ENCODE results near the gene COL25A1. TPM values are rescaled to one million over a fixed set of nuclear protein-coding genes. Genes with fewer than 3 reads are reported as not detected.
"Not testable (repeated sequence)": the region's sequence is repeated elsewhere in the genome, so short reads cannot be mapped to it uniquely, and the experiment has no call there.

The COL25A1 gene
- total RNA-seq, 1 donor from 2014 or later: 10.4 TPM

GRCh38 chr4:108991551-108992328, 310.7 kb downstream of the COL25A1 start:
- FAIRE-seq (peak; percentile 71), DNase-seq (ENCODE audit: low read depth) (peak; percentile 83)
- TF ChIP-seq, protein P1, sequence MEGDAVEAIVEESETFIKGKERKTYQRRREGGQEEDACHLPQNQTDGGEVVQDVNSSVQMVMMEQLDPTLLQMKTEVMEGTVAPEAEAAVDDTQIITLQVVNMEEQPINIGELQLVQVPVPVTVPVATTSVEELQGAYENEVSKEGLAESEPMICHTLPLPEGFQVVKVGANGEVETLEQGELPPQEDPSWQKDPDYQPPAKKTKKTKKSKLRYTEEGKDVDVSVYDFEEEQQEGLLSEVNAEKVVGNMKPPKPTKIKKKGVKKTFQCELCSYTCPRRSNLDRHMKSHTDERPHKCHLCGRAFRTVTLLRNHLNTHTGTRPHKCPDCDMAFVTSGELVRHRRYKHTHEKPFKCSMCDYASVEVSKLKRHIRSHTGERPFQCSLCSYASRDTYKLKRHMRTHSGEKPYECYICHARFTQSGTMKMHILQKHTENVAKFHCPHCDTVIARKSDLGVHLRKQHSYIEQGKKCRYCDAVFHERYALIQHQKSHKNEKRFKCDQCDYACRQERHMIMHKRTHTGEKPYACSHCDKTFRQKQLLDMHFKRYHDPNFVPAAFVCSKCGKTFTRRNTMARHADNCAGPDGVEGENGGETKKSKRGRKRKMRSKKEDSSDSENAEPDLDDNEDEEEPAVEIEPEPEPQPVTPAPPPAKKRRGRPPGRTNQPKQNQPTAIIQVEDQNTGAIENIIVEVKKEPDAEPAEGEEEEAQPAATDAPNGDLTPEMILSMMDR (IDR thresholded peaks at IDR 0.05; ENCODE audit: insufficient read depth, low read depth, low read length): no peak
- TF ChIP-seq EZH2 (IDR thresholded peaks at IDR 0.05; ENCODE audit: insufficient read depth, low read length): no peak
- H3K4me1 ChIP-seq (ENCODE audit: insufficient read depth, low read length): peaks cover 8% of the 10 kb centered on the region
- Mint-ChIP-seq H3K9me3 (ENCODE audit: unreplicated experiment) (peaks cover 2% of the 10 kb centered on the region), H3K4me3 (ENCODE audit: unreplicated experiment) (no peak overlapping the region), H3K4me1 (ENCODE audit: low read depth, unreplicated experiment) (peaks cover 14% of the 10 kb centered on the region), H3K27me3 (ENCODE audit: low read depth, unreplicated experiment) (no peaks in the 10 kb centered on the region), H3K36me3 (ENCODE audit: low read depth, unreplicated experiment) (no peaks in the 10 kb centered on the region), H3K27ac (ENCODE audit: unreplicated experiment) (peak overlapping the region; percentile 84)
- H3K79me2 ChIP-seq (ENCODE audit: insufficient read depth, low read length): no peaks in the 10 kb centered on the region
- H2AFZ ChIP-seq (ENCODE audit: low read depth, low read length): no peak overlapping the region
- no peaks in the 10 kb centered on the region for H3K36me3 ChIP-seq (ENCODE audit: insufficient read depth, low read length)
- H3K27ac ChIP-seq (ENCODE audit: low read depth, low read length): peak overlapping the region; percentile 7
- no peaks in the 10 kb centered on the region for H3K9me3 ChIP-seq (ENCODE audit: insufficient read depth, low read depth, low read length)
- peak overlapping the region; percentile 39 for H3K4me2 ChIP-seq (ENCODE audit: low read length)
- H3K27me3 ChIP-seq (ENCODE audit: insufficient read depth, low read length): no peaks in the 10 kb centered on the region
- no peak overlapping the region for H3K4me3 ChIP-seq (ENCODE audit: insufficient read depth, low read depth, low read length)
- no peak overlapping the region for H3K9ac ChIP-seq (ENCODE audit: low read length)
- H4K20me1 ChIP-seq (ENCODE audit: insufficient read depth, low read length): no peaks in the 10 kb centered on the region

DNA sequence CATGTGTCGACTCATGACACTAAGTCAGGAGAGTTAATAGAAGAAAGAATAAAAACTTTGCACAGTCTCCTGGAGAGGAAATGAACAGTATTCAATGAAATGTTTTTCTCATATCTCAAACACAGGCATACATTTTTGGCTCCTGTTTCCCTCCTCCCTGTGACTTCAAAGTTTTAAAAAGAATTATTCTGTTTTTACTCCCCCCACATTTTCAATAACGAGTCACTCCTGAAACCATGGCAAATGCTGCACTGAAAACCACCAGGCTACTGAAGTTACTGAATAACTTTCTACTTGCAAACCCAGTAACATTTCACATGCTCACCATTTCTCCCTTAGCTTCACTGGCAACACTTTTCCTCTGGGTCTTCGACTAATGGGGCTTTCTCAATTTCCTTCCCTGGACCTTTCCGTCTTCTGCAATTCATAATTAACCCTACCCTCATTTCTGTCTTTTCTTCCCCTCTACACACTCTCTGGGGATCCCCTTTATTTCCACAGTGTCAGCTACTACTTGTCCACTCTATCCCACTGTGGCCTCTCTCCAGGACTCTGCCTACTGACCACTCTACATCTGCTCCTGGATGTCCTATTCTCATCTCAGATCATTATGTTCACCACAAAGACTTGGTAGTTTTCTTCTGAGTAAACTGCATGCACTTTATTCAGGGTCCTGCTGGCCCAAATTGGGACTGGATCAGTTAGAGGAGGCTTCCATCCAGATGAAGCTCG, 313.8 kb downstream of the COL25A1 start:
- Histone ChIP-seq H3K9me3 (ENCODE audit: insufficient read depth, low read depth, low read length) (no peaks in the 10 kb centered on the region), H3K36me3 (ENCODE audit: insufficient read depth, low read length) (no peaks in the 10 kb centered on the region), H3K4me3 (ENCODE audit: insufficient read depth, low read depth, low read length) (no peak overlapping the region), H3K4me1 (ENCODE audit: insufficient read depth, low read length) (peaks cover 8% of the 10 kb centered on the region), H2AFZ (ENCODE audit: low read depth, low read length) (no peak overlapping the region), H3K27ac (ENCODE audit: low read depth, low read length) (no peak overlapping the region), H3K79me2 (ENCODE audit: insufficient read depth, low read length) (no peaks in the 10 kb centered on the region), H3K4me2 (ENCODE audit: low read length) (no peak overlapping the region), H3K9ac (ENCODE audit: low read length) (no peak overlapping the region), H3K27me3 (ENCODE audit: insufficient read depth, low read length) (no peaks in the 10 kb centered on the region), H4K20me1 (ENCODE audit: insufficient read depth, low read length) (no peaks in the 10 kb centered on the region)
- H3K27me3 Mint-ChIP-seq (ENCODE audit: low read depth, unreplicated experiment): no peaks in the 10 kb centered on the region
- no peak overlapping the region for H3K4me3 Mint-ChIP-seq (ENCODE audit: unreplicated experiment)
- peak; percentile 10 for DNase-seq (ENCODE audit: low read depth)
- H3K27ac Mint-ChIP-seq (ENCODE audit: unreplicated experiment): no peak overlapping the region
- peaks cover 13% of the 10 kb centered on the region for H3K4me1 Mint-ChIP-seq (ENCODE audit: low read depth, unreplicated experiment)
- TF ChIP-seq EZH2 (IDR thresholded peaks at IDR 0.05; ENCODE audit: insufficient read depth, low read length): no peak
- TF ChIP-seq, protein P1 (IDR thresholded peaks at IDR 0.05; ENCODE audit: insufficient read depth, low read depth, low read length): no peak
- peaks cover 2% of the 10 kb centered on the region for H3K9me3 Mint-ChIP-seq (ENCODE audit: unreplicated experiment)
- peak; percentile 41 for FAIRE-seq
- no peaks in the 10 kb centered on the region for H3K36me3 Mint-ChIP-seq (ENCODE audit: low read depth, unreplicated experiment)

- H3K4me3 ChIP-seq (ENCODE audit: insufficient read depth, low read depth, low read length); H3K27ac Mint-ChIP-seq (ENCODE audit: unreplicated experiment); H3K9me3 Mint-ChIP-seq (ENCODE audit: unreplicated experiment); H3K36me3 Mint-ChIP-seq (ENCODE audit: low read depth, unreplicated experiment); H2AFZ ChIP-seq (ENCODE audit: low read depth, low read length); H3K27me3 Mint-ChIP-seq (ENCODE audit: low read depth, unreplicated experiment); H4K20me1 ChIP-seq (ENCODE audit: insufficient read depth, low read length); H3K4me3 Mint-ChIP-seq (ENCODE audit: unreplicated experiment); H3K27ac ChIP-seq (ENCODE audit: low read depth, low read length); H3K4me2 ChIP-seq (ENCODE audit: low read length); DNase-seq (ENCODE audit: low read depth); H3K4me1 Mint-ChIP-seq (ENCODE audit: low read depth, unreplicated experiment); H3K79me2 ChIP-seq (ENCODE audit: insufficient read depth, low read length); FAIRE-seq; H3K27me3 ChIP-seq (ENCODE audit: insufficient read depth, low read length); H3K4me1 ChIP-seq (ENCODE audit: insufficient read depth, low read length); H3K36me3 ChIP-seq (ENCODE audit: insufficient read depth, low read length); H3K9me3 ChIP-seq (ENCODE audit: insufficient read depth, low read depth, low read length); H3K9ac ChIP-seq (ENCODE audit: low read length): not testable (repeated sequence)
These were observed 318.0 kb downstream of the COL25A1 start for GRCh38 chr4:108984495-108984894.

Measured in astrocyte (in vitro differentiated cells and primary cell).